Glomerular visceral epithelial cell (primary cell): ENCODE data around the gene TUBGCP4.

ENCODE experiments used
- DNase-seq: peaks from one replicate; pipeline ENCODE4 v3.0.0-alpha.2; 2016; ENCODE audit errors: extremely low spot score

Gene TUBGCP4

DNA sequence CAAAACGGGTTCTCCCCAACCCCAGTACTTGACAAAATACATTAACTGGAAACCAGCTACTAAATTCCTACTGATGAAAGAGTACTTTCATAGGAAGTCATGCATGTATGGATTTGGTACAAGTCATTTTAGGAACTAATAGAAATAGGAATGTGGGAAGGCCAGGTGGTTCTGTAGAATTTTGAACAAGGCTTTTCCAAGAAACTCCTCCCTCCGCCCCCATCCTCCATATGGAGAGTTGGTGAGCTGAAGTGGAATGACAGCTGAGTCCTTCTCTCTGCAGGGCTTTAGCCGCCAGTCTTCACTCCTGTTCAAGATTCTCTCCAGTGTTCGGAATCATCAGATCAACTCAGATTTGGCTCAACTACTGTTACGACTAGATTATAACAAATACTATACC lies 33.2 kb downstream of the TUBGCP4 start:
- DNase-seq, result no peak

DNA sequence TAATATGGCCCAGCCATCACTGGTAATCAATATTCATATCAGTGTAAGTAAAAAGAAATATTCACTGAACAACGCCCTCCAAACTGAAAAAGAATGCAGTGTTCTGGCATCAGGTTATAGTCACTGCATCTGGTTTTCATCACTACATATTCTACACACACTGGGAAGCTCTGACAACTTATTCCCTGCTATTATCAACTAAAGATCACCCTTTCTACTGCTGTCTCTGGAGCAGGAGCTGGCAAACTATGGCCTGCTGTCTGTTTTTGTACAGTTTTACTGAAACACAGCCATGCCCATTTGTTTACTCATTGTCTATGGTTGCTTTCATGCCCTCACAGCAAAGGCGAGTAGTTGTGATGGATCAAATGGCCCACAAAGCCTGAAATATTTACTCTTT lies 35.3 kb downstream of the TUBGCP4 start:
- no peak for DNase-seq

- DNase-seq, result no peak
Measured at GRCh38 chr15:43406808-43407207, 35.9 kb downstream of the TUBGCP4 start.

- no peak for DNase-seq
Measured at GRCh38 chr15:43408789-43409188, 37.9 kb downstream of the TUBGCP4 start.

- no peak for DNase-seq
Measured at GRCh38 chr15:43410572-43411214, 39.8 kb downstream of the TUBGCP4 start.

GRCh38 chr15:43412096-43412495 lies 41.2 kb downstream of the TUBGCP4 start:
- DNase-seq, result no peak

- no peak for DNase-seq
Measured at GRCh38 chr15:43414196-43414595, 43.3 kb downstream of the TUBGCP4 start.

DNA sequence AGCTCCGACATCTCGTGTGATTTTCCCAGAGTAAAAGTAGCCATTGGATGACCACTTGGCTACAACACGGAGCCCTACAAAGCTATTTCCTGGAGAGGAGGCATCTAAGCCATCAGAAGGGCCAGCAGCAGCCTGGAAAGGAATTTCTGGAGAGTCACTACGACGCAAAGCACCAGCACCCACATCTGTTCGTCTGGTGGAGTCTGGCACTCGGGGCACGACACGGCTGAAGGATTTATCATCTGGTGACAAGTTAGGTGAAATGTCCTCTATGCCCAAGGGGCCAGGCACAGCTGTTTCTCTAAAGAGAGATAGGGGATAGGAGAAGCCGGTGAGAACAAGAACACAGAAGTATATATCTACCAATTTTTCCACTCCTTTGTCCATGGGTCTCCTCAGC lies 49.5 kb downstream of the TUBGCP4 start:
- DNase-seq, result no peak

GRCh38 chr15:43420876-43421275 lies 50.0 kb downstream of the TUBGCP4 start:
- DNase-seq, result no peak

DNA sequence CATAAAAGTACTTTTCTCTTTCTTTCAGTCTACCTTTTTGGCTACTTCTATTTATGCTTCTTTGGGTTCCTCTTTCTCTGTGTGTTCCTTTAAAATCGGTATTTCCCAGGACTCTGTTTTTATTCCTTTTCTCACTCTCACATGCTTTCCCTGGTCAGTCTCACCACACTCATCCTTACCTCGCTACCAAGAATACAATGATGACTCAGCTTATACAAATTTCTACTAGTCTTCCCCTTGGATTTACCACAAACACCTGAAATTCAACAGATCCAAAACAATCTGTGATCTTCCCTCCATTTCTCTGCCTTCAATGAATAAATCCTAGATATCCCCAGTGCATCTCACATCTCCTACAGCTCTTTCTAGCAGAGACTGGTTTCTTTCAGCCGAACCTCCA lies 52.9 kb downstream of the TUBGCP4 start:
- peak; percentile 12 for DNase-seq

GRCh38 chr15:43429687-43430086 lies 58.8 kb downstream of the TUBGCP4 start:
- peak; percentile 6 for DNase-seq

DNA sequence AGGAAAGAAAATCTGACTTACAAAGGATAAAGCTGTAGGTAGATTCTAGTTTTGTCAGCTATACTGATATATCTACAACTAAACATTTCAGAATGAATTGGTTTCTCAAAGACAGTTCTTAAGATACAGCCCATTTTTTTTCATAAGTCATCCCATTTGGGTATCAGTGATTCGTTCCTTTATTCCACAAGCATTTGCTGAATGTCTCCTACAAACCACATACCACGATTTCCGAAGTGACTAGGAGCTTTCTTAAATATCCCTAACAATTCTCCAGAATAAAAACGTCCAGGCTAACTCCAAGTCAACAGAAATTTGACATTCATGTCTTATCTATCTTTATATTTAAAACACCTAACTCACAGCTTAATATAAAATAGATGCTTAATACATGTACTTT lies 62.3 kb downstream of the TUBGCP4 start:
- no peak for DNase-seq

DNA sequence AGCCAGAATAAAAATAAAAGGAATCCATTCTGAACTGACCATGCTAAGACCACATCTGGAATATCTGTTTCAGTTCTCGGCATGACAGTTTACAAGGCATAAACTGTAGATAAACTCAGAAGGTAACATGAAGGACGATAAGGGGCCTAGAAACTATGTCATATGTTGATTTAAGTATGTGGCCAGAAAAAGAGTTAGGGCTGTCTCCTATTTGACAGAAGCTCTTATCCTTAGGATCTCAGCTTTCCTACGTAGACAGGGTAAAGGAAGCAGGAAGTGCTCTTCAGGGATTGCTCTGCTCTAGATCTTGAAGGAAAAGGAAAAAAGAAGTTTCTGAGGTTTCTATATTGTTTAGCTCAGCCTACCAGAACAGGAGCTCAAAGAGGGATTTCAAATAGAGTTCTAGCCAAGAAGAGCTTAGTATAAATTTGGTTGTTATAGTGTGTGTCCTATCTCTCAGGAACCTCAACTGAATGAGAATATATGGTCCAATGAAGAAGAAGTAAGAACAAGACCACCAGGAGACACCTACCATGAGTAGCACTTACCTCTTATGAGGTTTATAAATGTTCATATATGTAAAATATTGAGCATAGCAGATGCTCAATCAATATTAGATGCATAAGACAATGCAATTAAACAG lies 62.9 kb downstream of the TUBGCP4 start:
- DNase-seq, result no peak

DNA sequence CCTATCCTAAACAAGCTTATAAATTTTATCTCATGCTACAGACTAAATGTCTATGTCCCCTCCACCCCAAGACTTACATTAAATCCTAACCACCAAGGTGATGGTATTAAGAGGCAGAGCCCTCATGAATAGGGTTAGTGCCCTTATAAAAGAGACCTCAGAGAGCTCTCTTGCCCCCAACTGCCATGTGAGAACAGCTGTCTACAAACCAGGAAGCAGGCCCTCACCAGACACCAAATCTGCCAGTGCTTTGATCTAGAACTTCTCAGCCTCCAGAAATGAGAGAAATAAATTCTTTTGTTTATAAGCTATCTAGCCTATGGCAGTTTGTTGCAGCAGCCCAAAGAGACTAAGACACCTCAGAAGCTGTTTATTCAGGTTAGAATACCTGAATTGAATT lies 63.5 kb downstream of the TUBGCP4 start:
- no peak for DNase-seq

DNA sequence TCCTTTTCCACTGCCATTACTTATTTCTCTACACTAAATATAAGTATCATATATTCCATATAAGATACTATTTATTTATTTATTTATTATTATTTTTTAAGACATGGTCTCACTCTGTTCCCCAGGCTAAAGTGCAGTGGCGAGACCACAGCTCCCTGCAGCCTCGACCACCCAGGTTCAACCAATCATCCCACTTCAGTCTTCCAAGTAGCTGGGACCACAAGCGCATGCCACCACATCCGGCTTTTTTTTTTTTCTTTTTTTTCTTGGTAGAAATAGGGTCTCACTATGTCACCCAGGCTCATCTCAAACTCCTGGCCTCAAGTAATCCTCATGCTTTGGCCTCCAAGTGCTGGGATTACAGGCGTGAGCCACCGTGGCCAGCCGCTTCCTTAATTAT lies 65.5 kb downstream of the TUBGCP4 start:
- no peak for DNase-seq

GRCh38 chr15:43439268-43439667 lies 68.4 kb downstream of the TUBGCP4 start:
- no peak for DNase-seq

DNA sequence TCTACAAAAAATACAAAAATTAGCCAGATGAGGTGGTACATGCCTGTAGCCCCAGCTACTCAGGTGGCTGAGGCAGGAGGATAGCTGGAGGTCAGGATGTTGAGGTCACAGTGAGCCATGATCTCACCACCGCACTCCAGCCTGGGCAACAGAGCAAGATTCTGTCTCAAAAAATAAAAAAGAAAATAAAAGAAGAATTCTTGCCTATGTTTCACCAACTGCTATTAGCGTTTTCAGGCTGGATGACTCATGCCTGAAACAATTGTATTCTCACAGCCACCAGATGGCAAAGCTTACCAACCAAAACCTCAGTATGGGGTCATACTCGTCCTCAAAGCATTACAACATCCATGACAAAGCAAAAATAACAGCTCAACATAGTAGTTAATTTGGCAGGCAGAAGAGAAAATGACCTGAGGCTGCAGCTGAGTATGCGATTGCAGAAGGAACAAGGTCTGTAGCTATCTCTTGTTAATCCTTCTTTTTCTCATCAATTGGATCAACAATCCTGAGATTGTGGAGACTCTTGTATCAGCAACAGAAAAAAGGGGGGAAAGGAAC lies 69.9 kb downstream of the TUBGCP4 start:
- DNase-seq, result peak; percentile 90

GRCh38 chr15:43441316-43441715 lies 70.4 kb downstream of the TUBGCP4 start:
- peak; percentile 38 for DNase-seq

DNA sequence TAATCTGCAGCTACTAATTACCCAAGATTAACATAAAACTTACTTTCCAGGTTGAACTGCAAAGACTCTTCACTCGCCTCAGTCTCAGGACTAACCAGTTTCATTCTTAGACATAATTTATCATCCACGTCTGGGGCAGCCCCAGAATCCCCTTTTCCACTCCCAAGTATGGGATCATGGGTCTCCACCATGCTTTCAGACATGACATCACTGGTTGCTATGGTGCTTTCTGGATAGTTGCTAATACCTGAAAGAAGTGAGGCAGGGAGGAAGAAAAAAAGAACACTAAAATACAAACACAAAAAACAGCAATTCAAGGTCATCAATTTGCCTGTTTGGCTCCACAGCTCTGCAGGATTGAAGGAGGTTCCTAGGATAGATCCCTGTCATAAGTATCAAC lies 75.4 kb downstream of the TUBGCP4 start:
- no peak for DNase-seq

- DNase-seq, result no peak
Measured at GRCh38 chr15:43449981-43450380, 79.1 kb downstream of the TUBGCP4 start.
